ENCODE data around the gene MT1X.

MT1X gene

DNA sequence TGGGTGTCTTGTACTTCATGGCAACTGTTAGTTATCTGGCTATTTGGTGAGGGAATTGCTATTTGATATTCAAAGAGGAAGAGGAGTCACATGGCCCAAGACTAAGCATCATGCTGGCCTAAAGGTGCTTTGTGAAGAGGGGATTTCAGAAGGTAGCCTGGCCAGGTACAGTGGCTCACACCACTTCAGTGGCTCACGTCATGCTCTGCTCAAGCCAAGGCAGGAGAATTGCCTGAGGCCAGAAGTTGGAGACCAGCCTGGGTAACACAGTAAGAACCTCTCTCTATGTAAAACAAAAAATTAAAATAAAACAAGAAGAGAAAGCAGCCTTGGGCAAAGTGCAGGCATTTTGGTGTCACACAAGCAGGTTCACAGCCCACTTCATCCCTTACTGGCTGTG, 37.0 kb upstream of the MT1X start:
- DNase-seq (no peak), ATAC-seq (replicated peaks) (no peak)
- H3K4me3 Mint-ChIP-seq: no peak overlapping the region
- peaks cover 73 to 78% of the 10 kb centered on the region in 2 donors for H3K27me3 Mint-ChIP-seq
- H3K4me1 Mint-ChIP-seq: peaks cover 15 to 18% of the 10 kb centered on the region in 2 donors
- H3K27ac Mint-ChIP-seq: no peak overlapping the region
- no peaks in the 10 kb centered on the region for H3K36me3 Mint-ChIP-seq
- H3K9me3 Mint-ChIP-seq: no peaks in the 10 kb centered on the region

- peaks cover 15 to 18% of the 10 kb centered on the region in 2 donors for H3K4me1 Mint-ChIP-seq
- no peak overlapping the region for H3K27ac Mint-ChIP-seq
- DNase-seq: no peak
- H3K4me3 Mint-ChIP-seq: no peak overlapping the region
- H3K9me3 Mint-ChIP-seq: no peaks in the 10 kb centered on the region
- H3K36me3 Mint-ChIP-seq: no peaks in the 10 kb centered on the region
- ATAC-seq (replicated peaks): no peak
- peaks cover 68 to 72% of the 10 kb centered on the region in 2 donors for H3K27me3 Mint-ChIP-seq
Observed at GRCh38 chr16:56645838-56646237, 36.4 kb upstream of the MT1X start.

DNA sequence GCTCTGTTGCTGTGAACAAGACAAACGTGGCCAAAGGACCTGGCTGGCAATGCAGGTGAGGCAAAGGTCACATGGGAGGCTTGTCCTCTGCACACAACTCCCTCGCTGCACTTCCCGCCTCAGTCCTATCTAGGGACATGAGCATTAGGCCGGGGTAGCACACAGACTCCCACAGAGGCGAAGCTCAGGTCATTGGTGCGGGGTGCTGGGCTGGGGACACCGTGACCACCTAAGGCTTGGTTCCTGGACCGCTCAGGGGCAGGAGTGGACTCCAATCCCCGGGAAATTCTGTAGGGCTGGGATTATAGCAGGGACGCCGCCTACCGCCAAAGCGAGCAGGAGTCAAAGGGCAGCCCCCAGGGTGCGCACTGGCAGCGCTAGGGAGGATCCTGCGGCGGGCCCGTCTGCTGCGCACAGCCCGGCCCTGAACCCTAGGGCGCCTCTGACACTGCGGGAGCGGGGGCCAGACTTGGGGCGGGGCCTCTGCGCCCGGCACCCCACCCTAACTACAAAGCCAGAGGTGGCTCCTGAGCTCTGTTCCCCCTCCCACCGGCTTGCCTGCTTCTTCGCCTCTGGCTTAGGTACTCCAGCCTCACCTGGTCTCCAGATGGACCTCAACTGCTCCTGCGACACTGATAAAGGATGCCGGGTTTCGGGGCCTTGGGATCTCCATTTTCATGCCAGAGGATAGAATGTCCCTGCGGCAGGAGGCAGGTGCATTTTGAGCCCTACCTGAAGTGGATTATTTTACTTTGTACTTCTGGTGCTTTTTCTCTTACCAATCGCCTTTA, 34.4 kb upstream of the MT1X start:
- peaks cover 59 to 67% of the 10 kb centered on the region in 2 donors for H3K27me3 Mint-ChIP-seq
- H3K4me3 Mint-ChIP-seq: no peak overlapping the region
- DNase-seq: no peak
- H3K9me3 Mint-ChIP-seq: no peaks in the 10 kb centered on the region
- peaks cover 12 to 18% of the 10 kb centered on the region in 2 donors for H3K4me1 Mint-ChIP-seq
- no peak for ATAC-seq (replicated peaks)
- H3K27ac Mint-ChIP-seq: no peak overlapping the region
- no peaks in the 10 kb centered on the region for H3K36me3 Mint-ChIP-seq

GRCh38 chr16:56649271-56649670, 33.0 kb upstream of the MT1X start:
- peaks cover 47 to 57% of the 10 kb centered on the region in 2 donors for H3K27me3 Mint-ChIP-seq
- DNase-seq (no peak), ATAC-seq (replicated peaks) (no peak)
- H3K36me3 Mint-ChIP-seq: no peaks in the 10 kb centered on the region
- H3K4me1 Mint-ChIP-seq: peaks cover 2 to 3% of the 10 kb centered on the region in 2 donors
- no peaks in the 10 kb centered on the region for H3K9me3 Mint-ChIP-seq
- H3K27ac Mint-ChIP-seq: no peak overlapping the region
- no peak overlapping the region for H3K4me3 Mint-ChIP-seq

- no peaks in the 10 kb centered on the region for H3K9me3 Mint-ChIP-seq
- ATAC-seq (replicated peaks): no peak
- peaks cover 0 to 2% of the 10 kb centered on the region in 2 donors for H3K4me1 Mint-ChIP-seq
- DNase-seq: no peak
- no peak overlapping the region for H3K4me3 Mint-ChIP-seq
- H3K27ac Mint-ChIP-seq: no peak overlapping the region
- H3K27me3 Mint-ChIP-seq: peaks cover 41 to 57% of the 10 kb centered on the region in 2 donors
- no peaks in the 10 kb centered on the region for H3K36me3 Mint-ChIP-seq
Observed at GRCh38 chr16:56649820-56650219, 32.5 kb upstream of the MT1X start.

GRCh38 chr16:56651586-56651985, 30.7 kb upstream of the MT1X start, which contains the start of gene MT1B:
Gene MT1B (plus strand): TSS chr16:56651886. CDS start chr16:56651954, 68 bp downstream.
- no peak for ATAC-seq (replicated peaks)
- no peaks in the 10 kb centered on the region for H3K36me3 Mint-ChIP-seq
- peaks cover 28 to 43% of the 10 kb centered on the region in 2 donors for H3K27me3 Mint-ChIP-seq
- H3K27ac Mint-ChIP-seq: no peak within 1 kb of the TSS
- no peak within 1 kb of the TSS for H3K4me3 Mint-ChIP-seq
- no peak for DNase-seq
- H3K9me3 Mint-ChIP-seq: no peaks in the 10 kb centered on the region
- H3K4me1 Mint-ChIP-seq: peaks cover 0 to 2% of the 10 kb centered on the region in 2 donors

GRCh38 chr16:56652600-56652999, 29.7 kb upstream of the MT1X start:
- H3K27me3 Mint-ChIP-seq: peaks cover 20 to 35% of the 10 kb centered on the region in 2 donors

GRCh38 chr16:56653218-56653617, 29.1 kb upstream of the MT1X start:
- Mint-ChIP-seq H3K36me3 (no peaks in the 10 kb centered on the region), H3K9me3 (no peaks in the 10 kb centered on the region), H3K4me3 (no peak overlapping the region), H3K27ac (no peak overlapping the region), H3K27me3 (peaks cover 20 to 29% of the 10 kb centered on the region in 2 donors), H3K4me1 (peaks cover 6 to 10% of the 10 kb centered on the region in 2 donors)
- DNase-seq (no peak), ATAC-seq (replicated peaks) (no peak)

More at GRCh38 chr16:56652600-56652999, 29.7 kb upstream of the MT1X start:
- peaks cover 0 to 6% of the 10 kb centered on the region in 2 donors for H3K4me1 Mint-ChIP-seq
- H3K4me3 Mint-ChIP-seq: no peak overlapping the region
- DNase-seq (no peak), ATAC-seq (replicated peaks) (no peak)
- no peak overlapping the region for H3K27ac Mint-ChIP-seq
- no peaks in the 10 kb centered on the region for H3K9me3 Mint-ChIP-seq
- H3K36me3 Mint-ChIP-seq: no peaks in the 10 kb centered on the region

DNA sequence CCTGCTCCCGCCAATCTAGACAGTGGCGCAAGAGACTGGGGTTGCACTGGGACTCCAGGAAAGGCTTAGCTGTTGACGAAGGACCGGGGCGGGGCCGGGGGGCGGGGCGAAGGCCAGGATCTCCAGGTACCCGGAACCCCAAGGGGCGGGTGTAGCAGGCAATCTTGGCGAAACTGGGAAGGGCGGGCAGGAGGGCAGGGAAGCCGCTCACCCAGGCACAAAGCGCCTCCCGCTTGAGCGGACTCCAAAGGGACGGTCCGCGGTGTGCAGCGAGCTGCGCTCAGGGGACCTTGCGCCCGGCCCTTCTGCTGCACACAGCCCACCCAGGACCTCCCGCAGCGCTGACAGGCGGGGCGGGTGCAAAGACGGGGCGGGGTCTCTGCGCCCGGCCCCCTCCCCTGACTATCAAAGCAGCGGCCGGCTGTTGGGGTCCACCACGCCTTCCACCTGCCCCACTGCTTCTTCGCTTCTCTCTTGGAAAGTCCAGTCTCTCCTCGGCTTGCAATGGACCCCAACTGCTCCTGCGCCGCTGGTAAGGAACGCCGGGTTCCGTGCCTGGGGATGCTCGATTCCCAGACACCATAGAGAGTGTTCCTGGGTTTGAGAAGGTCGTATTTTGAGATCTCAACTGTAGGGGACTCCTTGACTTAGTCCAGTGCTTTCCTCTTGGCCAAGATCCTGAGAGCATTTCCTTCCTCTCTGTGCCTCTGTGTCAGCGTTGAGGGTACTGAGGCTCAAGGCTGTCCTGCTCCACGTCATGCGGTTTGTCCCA, 24.5 kb upstream of the MT1X start, which contains the start of gene MT1F:
Gene MT1F (plus strand): TSS at position 405 of the 772 bp plus-strand sequence. CDS start 100 bp downstream, at position 505.
- ATAC-seq (replicated peaks) (peak; percentile 82 to 83), DNase-seq (peak; percentile 20)
- H3K4me1 Mint-ChIP-seq: peaks cover 16 to 17% of the 10 kb centered on the region in 2 donors
- H3K27ac Mint-ChIP-seq: peak within 1 kb of the TSS; percentile 88
- peaks cover 30 to 38% of the 10 kb centered on the region in 2 donors for H3K27me3 Mint-ChIP-seq
- H3K4me3 Mint-ChIP-seq: peak within 1 kb of the TSS; percentile 89 to 97
- no peaks in the 10 kb centered on the region for H3K9me3 Mint-ChIP-seq
- peaks cover 0 to 3% of the 10 kb centered on the region in 2 donors for H3K36me3 Mint-ChIP-seq

GRCh38 chr16:56658327-56658875, 23.9 kb upstream of the MT1X start:
- ATAC-seq (replicated peaks): no peak
- Mint-ChIP-seq H3K27me3 (peaks cover 35 to 40% of the 10 kb centered on the region in 2 donors), H3K4me3 (peak overlapping the region; percentile 89 to 97)

GRCh38 chr16:56662357-56663354, 19.6 kb upstream of the MT1X start:
- ATAC-seq (replicated peaks) (no peak), DNase-seq (no peak)
- Mint-ChIP-seq H3K9me3 (no peaks in the 10 kb centered on the region), H3K36me3 (peaks cover 0 to 3% of the 10 kb centered on the region in 2 donors), H3K27me3 (peaks cover 59 to 68% of the 10 kb centered on the region in 2 donors), H3K27ac (peak overlapping the region; percentile 26), H3K4me1 (peaks cover 14 to 24% of the 10 kb centered on the region in 2 donors), H3K4me3 (peak overlapping the region; percentile 55 to 71)

More at GRCh38 chr16:56658327-56658875, 23.9 kb upstream of the MT1X start:
- Mint-ChIP-seq H3K27ac (peak overlapping the region; percentile 88), H3K4me1 (peaks cover 19 to 22% of the 10 kb centered on the region in 2 donors), H3K9me3 (no peaks in the 10 kb centered on the region), H3K36me3 (peaks cover 0 to 3% of the 10 kb centered on the region in 2 donors)
- DNase-seq: no peak

DNA sequence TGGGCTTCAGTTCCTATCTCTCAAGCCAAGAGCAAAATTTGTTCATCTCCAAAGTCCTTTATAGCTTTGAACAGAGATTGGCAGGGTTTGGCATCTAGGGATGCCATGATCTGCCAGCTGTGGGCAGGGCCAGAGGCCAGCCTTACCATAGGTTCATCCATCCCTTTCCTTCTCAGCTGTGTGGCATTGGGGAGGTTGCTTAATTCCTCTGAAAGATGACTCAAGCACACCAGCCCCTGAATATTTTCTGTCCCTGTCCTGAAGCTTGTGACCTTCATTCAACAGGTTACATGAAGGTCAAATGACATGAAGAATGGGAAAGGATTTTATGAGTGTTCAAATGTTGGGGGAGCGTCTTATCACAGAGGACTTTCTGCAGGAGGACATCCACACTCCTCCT, 17.8 kb upstream of the MT1X start:
- Mint-ChIP-seq H3K4me1 (peaks cover 13 to 26% of the 10 kb centered on the region in 2 donors), H3K27me3 (peaks cover 71 to 79% of the 10 kb centered on the region in 2 donors), H3K27ac (no peak overlapping the region), H3K9me3 (no peaks in the 10 kb centered on the region), H3K4me3 (no peak overlapping the region), H3K36me3 (peaks cover 0 to 3% of the 10 kb centered on the region in 2 donors)
- ATAC-seq (replicated peaks) (no peak), DNase-seq (no peak)
